ENCODE data around the gene SOS2. TPM values are rescaled to one million over a fixed set of nuclear protein-coding genes. Genes with fewer than 3 reads are reported as not detected.

Gene SOS2
- total and polyA plus RNA-seq, 2 donors (not counting 3 experiments of a cell fraction or from before 2014, with no cell fraction given), result 6.7 to 21.3 TPM

- H3K9me1 ChIP-seq (replicated peaks; ENCODE audit: control insufficient read depth, extremely low read depth, insufficient read depth, low read length), result no peaks in the 10 kb centered on the region
- H3K9me3 ChIP-seq (replicated peaks; ENCODE audit: control insufficient read depth, insufficient read depth, low read length), result no peaks in the 10 kb centered on the region
- ChIA-PET CTCF (interaction anchor here (1.2 to 1.8 kb wide), 3 partner anchors 8 to 217 kb away, joined by 4 read pairs; no protein-coding TSS in a partner anchor), POLR2A (no interaction called here)
- FAIRE-seq, result no peak
- intact Hi-C loops (cut with micrococcal nuclease), result no loop called here
- dilution Hi-C loops (cut with MboI; ENCODE audit: extremely low pct_ligation_motif_present, low sequenced_read_pairs), result no loop called here
- no peak overlapping the region for H3K9ac ChIP-seq (replicated peaks; ENCODE audit: extremely low read depth, insufficient read depth, low read length)
- no peaks in the 10 kb centered on the region for H3K27me3 ChIP-seq (ENCODE audit: control insufficient read depth in 2 of 2, insufficient read depth in 2 of 2, low read length in 2 of 2)
- H3K4me1 ChIP-seq (ENCODE audit: control insufficient read depth, extremely low read depth, insufficient read depth, low read length), result no peaks in the 10 kb centered on the region
- no peak overlapping the region for H2AFZ ChIP-seq (ENCODE audit: low read depth, low read length)
- BruUV-seq (replicated peaks), result no TSS peak
- H3K36me3 ChIP-seq (ENCODE audit: control insufficient read depth in 2 of 2, extremely low read depth in 1 of 2, insufficient read depth in 2 of 2, low read length in 2 of 2), result no peaks in the 10 kb centered on the region
- no peaks in the 10 kb centered on the region for H3K79me2 ChIP-seq (ENCODE audit: control insufficient read depth, insufficient read depth, low read length)
- no peaks in the 10 kb centered on the region for H4K20me1 ChIP-seq (replicated peaks; ENCODE audit: control insufficient read depth, extremely low read depth, insufficient read depth, low read length)
- no peak overlapping the region for H3K4me3 ChIP-seq (replicated peaks in 1 of 3; ENCODE audit: insufficient read depth in 1 of 3, low read depth in 1 of 3, low read length in 3 of 3)
- TF ChIP-seq MYC (IDR thresholded peaks at IDR 0.05; ENCODE audit: low read depth, low read length) (no peak), POLR2A (IDR thresholded peaks at IDR 0.05; ENCODE audit: low read depth, low read length) (no peak), CTCF (IDR thresholded peaks at IDR 0.05; ENCODE audit: extremely low read depth in 1 of 2, insufficient read depth in 1 of 2, low read depth in 1 of 2, low read length in 2 of 2) (no peak), JUN (IDR thresholded peaks at IDR 0.05; ENCODE audit: borderline replicate concordance, insufficient read depth, insufficient read length, low read depth) (no peak), EZH2 (IDR thresholded peaks at IDR 0.05; ENCODE audit: borderline replicate concordance, low read depth, low read length, severe bottlenecking) (no peak), POLR2AphosphoS5 (IDR thresholded peaks at IDR 0.05; ENCODE audit: insufficient read depth, low read depth, low read length) (no peak), GATA2 (IDR thresholded peaks at IDR 0.05; ENCODE audit: insufficient read depth, insufficient read length, low read depth, low read length) (no peak), MAX (IDR thresholded peaks at IDR 0.05; ENCODE audit: insufficient read depth, insufficient read length) (no peak), FOS (IDR thresholded peaks at IDR 0.05; ENCODE audit: borderline replicate concordance, insufficient read depth, low read length) (no peak)
- no peak overlapping the region for H3K27ac ChIP-seq (ENCODE audit: insufficient read depth, low read depth, low read length)
- no peak for DNase-seq (ENCODE audit: low read depth, low spot score)
- H3K4me2 ChIP-seq (ENCODE audit: insufficient read depth, low read length), result no peak overlapping the region
These were observed 148.5 kb downstream of the SOS2 start for GRCh38 chr14:50082784-50083466.
